ENCODE measurements around the gene PODN.
A peak's percentile ranks its signal among the peaks of the same experiment; 100 is the strongest.

The PODN gene

GRCh38 chr1:53061859-53062707 is at the start of gene PODN:
PODN (plus strand) TSS chr1:53062213; CDS start chr1:53069856, 7,643 bp downstream.
- no peak for DNase-seq (ENCODE audit: low read depth in 3 of 3)

DNA sequence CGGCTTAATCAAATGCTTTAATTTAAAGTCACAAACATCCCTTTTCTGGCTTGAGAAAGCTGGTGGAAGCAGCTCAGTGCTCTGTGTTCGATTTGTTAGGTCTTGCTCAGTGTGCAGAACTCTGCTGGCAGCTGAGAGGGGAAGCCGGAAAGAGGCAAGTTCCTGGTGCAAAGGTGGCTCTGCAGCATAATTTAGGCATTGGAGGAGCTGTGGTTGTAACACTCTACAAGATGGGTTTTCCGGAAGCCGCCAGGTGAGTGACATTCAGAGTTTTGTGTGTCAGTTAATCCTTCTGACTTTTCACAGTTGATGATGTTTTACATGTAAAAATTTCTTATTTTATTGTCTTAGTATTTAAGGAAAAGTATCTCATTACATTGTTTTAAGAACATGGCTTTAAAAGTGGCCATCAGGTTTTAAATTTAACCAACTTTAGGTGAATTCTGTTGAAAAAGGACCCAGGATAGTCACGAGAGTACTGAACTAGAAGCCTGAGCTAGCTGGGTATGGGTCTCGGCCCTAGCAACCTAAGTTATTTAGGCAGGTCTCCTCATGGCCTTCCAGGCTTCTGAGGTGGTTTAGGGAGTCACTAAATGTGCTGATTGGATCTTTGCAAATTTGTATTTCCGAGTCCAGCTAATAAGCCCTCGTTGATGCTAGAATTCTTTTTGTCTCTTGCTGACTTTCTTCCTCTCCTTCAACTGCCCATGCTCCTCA is 47.1 kb upstream of the PODN start:
- peak; percentile 47 to 62 (median 53) for DNase-seq (ENCODE audit: low read depth in 3 of 3)

DNA sequence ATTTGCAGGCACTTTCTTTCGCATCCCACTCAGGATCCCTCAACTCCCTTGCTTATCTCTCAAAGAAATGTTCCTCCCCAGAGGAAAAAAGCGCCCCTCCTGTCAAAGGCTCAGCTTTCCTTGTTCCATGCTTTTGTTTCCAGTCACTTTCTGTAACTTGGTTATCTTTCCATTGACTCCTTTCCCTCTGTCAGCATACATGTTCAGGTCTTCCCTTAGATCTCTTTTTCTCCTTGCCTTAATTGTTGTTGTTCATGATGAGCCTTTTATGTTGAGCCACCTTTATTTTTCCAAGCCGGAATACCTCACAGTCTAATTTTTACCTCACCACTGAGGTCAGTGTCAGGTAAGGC is 46.5 kb upstream of the PODN start:
- no peak for DNase-seq (ENCODE audit: low read depth in 3 of 3)

DNA sequence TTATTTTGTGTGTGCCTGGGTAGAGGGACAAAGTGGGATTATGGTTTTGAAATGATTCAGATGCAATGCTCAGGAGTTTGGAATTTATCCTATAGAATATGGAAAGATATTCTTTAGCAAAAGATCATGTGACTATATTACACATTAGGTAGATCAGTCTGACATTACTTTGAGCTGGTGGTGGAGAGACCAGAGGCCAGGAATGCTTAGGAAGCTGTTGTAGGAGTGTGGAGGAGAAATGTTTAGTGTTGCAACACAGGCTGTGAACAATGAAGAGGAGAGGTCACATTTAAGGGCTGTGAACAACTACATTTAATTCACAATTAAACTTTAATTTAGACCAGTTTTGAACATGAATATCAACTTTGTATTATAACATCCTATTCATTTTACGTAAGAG is 45.3 kb upstream of the PODN start:
- DNase-seq (ENCODE audit: low read depth in 3 of 3): no peak

- DNase-seq (ENCODE audit: low read depth in 3 of 3): no peak
Observed at GRCh38 chr1:53020588-53020987, 41.4 kb upstream of the PODN start.

GRCh38 chr1:53022179-53022578 is 39.8 kb upstream of the PODN start:
- DNase-seq (ENCODE audit: low read depth in 3 of 3): no peak

DNA sequence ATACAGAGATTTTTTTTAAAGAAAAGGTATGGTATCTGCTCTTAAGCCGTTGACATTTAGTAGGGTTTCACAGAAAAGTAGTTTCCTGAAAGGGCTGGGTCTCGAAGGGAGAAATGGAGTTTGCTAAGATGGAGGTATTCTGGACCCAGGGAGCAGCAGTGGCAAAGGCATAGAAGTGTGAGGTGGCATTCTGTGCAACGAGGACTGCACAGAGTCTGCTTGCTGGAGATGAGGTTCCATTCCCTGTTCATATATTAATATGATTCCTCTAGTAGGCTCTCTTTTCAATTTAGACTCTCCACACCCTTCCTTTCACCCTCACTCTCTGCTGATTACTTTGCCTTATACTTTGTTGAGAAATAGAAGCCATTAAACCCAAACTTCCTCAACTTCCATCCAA is 38.5 kb upstream of the PODN start:
- DNase-seq (ENCODE audit: low read depth in 3 of 3): no peak

- no peak for DNase-seq (ENCODE audit: low read depth in 3 of 3)
Observed at GRCh38 chr1:53024117-53024516, 37.9 kb upstream of the PODN start.

DNA sequence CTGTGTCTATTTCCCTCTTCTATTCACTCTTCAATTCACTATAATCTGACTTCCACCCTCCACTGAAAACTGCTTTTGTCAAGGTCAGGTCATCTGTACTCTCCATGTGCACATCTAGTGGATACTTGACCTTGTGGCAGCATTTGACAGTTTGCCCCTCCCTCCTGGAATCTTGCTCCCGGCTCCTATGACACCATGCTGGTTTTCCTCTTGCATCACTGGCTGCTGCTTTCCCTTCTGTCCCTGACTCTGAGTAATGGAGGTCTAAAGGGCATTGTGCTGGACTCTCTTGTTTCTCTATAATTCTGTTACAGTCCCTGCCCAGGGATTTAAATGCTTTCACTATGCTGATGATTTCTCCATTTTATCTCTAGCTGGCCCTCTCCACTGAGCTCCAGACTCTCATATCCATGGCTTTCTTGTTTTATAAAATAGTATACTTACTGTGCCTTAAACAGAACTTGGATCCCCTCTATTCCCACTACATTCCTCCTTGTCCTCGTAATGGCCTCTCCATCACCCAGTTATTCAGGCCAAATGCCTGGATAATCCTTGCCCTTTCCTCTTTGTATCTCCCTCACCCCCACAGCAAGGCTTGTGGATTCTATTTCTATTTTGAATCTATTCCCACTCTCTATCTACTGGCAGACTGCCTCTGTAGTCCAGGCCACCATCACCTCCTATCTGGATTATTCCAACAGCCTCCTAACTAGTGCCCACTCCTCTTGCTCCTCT is 36.8 kb upstream of the PODN start:
- DNase-seq (ENCODE audit: low read depth in 3 of 3): no peak

- no peak for DNase-seq (ENCODE audit: low read depth in 3 of 3)
Observed at GRCh38 chr1:53025769-53026112, 36.3 kb upstream of the PODN start.

GRCh38 chr1:53026254-53026653 is 35.8 kb upstream of the PODN start:
- DNase-seq (ENCODE audit: low read depth in 3 of 3): no peak

- no peak for DNase-seq (ENCODE audit: low read depth in 3 of 3)
Observed at GRCh38 chr1:53031732-53032131, 30.3 kb upstream of the PODN start.

- no peak for DNase-seq (ENCODE audit: low read depth in 3 of 3)
Observed at GRCh38 chr1:53037159-53037558, 24.9 kb upstream of the PODN start.

DNA sequence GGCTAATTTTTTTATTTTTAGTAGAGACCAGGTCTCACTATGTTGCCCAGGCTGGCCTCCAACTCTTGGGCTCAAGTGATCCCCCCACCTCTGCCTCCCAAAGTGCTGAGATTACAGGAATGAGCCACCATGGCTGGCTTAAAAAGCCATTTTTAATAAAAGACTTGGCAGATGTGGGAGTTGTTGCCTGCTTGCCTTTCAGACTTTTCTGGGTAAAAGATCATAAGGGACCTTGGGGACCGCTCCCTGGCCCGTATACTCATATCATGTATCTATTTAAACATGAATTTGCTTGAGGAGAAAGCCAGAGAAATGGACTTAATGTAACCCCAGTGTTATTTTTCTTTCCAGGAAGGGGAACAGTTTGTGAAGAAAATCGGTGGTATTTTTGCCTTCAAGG is 23.4 kb upstream of the PODN start:
- no peak for DNase-seq (ENCODE audit: low read depth in 3 of 3)

DNA sequence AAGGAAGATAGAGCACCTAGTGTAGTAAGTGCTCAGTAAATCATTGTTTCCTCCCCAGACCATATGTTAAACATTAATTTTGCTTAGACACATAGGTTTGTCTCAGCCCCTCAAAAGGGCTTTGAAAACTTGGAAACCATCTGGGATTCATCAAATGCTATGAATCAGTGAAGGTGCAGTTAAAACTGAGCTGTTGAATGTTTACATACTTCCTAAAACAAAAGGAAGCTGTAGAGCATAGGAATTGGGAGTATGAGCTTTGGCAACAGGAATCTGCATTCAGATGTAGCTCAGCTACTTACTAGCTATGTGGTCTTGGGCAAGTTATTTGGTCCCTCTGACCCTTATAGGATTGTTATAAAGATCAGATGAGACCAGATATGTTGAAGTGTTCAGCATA is 18.7 kb upstream of the PODN start:
- DNase-seq (ENCODE audit: low read depth in 3 of 3): no peak

- DNase-seq (ENCODE audit: low read depth in 3 of 3): no peak
Observed at GRCh38 chr1:53044926-53045325, 17.1 kb upstream of the PODN start.

GRCh38 chr1:53046930-53047329 is 15.1 kb upstream of the PODN start:
- no peak for DNase-seq (ENCODE audit: low read depth in 3 of 3)

- no peak for DNase-seq (ENCODE audit: low read depth in 3 of 3)
Observed at GRCh38 chr1:53047737-53048736, 14.0 kb upstream of the PODN start.

DNA sequence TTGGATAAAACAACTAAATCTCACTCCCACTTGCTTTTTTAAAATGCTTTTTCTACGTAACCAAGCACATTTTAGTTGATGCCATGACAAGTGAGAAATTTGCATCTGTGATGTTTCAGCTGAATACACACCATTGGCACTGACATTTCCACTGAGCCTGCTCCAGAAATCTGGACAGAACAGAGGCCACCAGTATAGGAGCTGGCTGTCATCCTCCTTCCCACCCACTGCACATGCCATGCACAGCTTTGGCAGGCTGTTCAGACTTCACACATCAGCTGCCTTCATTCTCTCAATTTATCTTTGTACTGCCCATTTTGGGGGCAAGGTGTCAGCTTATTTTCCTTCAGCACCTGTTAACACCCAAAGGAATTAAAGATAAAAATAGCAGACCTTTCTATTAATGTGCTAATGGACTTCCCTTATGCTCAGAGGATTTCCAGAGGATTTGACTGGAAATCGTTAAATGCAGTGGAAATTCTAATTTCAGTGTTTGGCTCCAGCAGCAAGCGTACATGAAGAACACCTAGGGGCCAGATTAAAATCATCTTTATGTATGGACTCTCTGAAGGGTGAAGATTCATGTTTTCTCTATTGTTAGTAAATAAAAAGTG is 12.9 kb upstream of the PODN start:
- no peak for DNase-seq (ENCODE audit: low read depth in 3 of 3)

GRCh38 chr1:53049574-53049967 is 12.4 kb upstream of the PODN start:
- no peak for DNase-seq (ENCODE audit: low read depth in 3 of 3)

DNA sequence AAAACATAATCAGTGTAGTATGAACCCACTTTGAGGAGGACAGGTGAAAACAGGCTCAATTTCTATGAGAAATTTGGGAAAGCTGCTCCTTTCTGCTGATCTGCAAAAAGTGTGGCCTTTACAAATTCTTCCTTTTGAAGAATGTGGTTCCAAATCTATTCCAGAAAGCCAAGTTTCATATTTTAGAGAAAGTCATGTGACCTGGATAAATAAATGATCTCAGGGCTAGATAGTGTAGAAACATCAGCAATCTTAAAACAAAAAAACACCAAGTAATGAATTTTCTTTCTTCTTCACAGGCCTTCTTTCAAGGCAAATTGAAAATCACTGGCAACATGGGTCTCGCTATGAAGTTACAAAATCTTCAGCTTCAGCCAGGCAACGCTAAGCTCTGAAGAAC is 11.7 kb upstream of the PODN start:
- no peak for DNase-seq (ENCODE audit: low read depth in 3 of 3)
